ENCODE measurements around the gene DPH2. TPM values are rescaled to one million over a fixed set of nuclear protein-coding genes. Genes with fewer than 3 reads are reported as not detected.

The DPH2 gene
- polyA plus RNA-seq, 1 donor, result 19.9 TPM

DNA sequence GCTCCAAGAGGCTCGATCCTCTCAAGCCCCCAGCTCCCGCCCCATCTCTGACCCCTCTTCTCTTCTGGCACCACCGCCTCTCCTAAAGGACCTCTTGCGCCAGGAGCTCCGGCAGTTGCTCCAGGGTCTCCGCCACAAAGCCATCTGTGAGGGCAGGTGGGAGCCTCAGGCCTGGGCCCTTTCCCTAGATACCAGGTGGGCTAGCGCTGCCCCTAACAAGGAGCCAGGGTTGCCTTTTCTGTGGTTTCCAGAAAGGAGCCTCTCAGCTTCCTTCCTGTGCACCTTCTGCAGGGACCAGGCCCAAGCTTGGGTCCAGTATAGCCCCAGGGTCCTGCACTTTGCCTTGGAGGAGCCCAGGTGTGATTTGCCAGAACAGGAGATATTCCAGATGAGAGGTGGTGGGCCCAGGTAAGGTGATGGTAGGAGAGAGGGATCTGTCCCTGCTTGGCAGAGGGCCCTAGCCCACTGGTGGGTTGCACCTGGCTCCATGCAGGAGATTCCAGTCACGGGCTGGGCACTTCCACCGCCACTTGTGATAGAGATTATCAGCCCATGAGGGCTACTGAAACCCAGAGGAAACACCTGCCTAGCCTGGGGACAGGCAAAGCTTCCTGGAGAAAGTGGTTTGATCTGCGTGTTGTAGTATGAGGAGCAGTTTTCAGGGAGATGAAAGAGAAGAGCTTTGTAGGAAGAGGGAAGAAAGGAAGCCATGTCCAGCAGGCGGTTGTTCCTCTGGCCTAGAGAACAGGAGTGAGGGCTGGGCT, 22.6 kb downstream of the DPH2 start:
- 57% methylated on average over 1 of the region's 11 CpGs for WGBS (ENCODE audit: insufficient coverage, low lambda C conversion rate)
- peaks cover 48% of the 10 kb centered on the region for H3K4me1 ChIP-seq (ENCODE audit: control insufficient read depth, insufficient read depth, low read length)
- H3K36me3 ChIP-seq (ENCODE audit: control insufficient read depth, insufficient read depth, low read length), result no peaks in the 10 kb centered on the region
- H3K4me3 ChIP-seq (ENCODE audit: low read length), result peak overlapping the region; percentile 86
- peak overlapping the region; percentile 86 for H3K27ac ChIP-seq (ENCODE audit: low read length)
- peak in 1 of 2 donors; percentile 36 for DNase-seq
- no peaks in the 10 kb centered on the region for H3K27me3 ChIP-seq (ENCODE audit: control insufficient read depth, insufficient read depth, low read length)
- no peaks in the 10 kb centered on the region for H3K9me3 ChIP-seq (ENCODE audit: control insufficient read depth, low read depth, low read length)

DNA sequence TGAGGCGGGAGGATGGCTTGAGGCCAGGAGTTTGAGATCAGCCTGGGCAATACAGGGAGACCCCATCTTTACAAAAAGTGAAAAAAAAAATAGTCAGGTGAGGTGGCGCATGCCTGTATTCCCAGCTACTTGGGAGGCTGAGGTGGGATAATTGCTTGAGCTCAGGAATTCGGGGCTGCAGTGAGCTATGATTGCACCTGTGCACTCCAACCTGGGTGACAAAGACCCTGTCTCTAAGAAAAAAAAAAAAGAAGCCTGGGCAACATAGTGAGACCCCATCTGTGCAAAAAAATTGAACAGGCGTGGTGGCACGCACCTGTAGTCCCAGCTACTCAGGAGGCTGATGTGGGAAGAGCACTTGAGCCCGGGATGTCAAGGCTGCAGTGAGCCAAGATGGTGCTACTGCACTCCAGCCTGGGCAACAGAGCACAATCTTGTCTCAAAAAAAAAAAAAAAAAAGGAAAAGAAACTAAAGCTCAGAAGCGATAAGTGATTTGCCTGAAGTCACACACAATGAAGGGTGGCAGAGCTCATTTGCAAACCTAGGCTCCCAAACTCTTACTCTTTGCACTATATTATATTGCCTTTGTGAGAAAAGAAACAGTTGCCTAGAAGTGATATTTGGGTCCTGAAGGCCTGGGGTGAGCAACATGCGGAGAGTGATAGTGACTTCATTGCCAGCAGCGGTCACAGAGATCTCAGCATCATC, 23.6 kb downstream of the DPH2 start:
- Histone ChIP-seq H3K4me1 (ENCODE audit: control insufficient read depth, insufficient read depth, low read length) (peaks cover 49% of the 10 kb centered on the region), H3K36me3 (ENCODE audit: control insufficient read depth, insufficient read depth, low read length) (no peaks in the 10 kb centered on the region), H3K27me3 (ENCODE audit: control insufficient read depth, insufficient read depth, low read length) (no peaks in the 10 kb centered on the region), H3K9me3 (ENCODE audit: control insufficient read depth, low read depth, low read length) (no peaks in the 10 kb centered on the region), H3K27ac (ENCODE audit: low read length) (no peak overlapping the region), H3K4me3 (ENCODE audit: low read length) (no peak overlapping the region)
- no CpG with 5 or more reads among the region's 9 CpGs for whole genome bisulfite sequencing (ENCODE audit: insufficient coverage, low lambda C conversion rate)
- no peak for DNase-seq

DNA sequence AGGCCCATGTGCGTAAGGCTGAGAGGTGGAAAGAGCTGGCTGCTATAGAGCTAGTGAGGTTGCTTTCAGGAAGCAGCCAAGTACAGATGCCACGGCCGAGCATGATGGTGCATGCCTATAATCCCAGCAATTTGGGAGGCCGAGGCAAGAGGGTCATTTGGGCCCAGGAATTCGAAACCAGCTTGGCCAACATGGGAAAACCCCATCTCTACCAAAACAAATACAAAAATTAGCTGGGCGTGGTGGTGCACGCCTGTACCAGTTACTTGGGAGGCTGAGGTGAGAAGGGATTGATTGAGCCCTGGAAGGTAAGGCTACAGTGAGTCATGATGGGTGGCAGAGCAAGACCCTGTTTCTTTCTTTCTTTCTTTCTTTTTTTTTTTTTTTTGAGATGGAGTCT, 24.3 kb downstream of the DPH2 start:
- WGBS (ENCODE audit: insufficient coverage, low lambda C conversion rate), result 100% methylated on average over 1 of the region's 7 CpGs
- Histone ChIP-seq H3K4me1 (ENCODE audit: control insufficient read depth, insufficient read depth, low read length) (peaks cover 49% of the 10 kb centered on the region), H3K36me3 (ENCODE audit: control insufficient read depth, insufficient read depth, low read length) (no peaks in the 10 kb centered on the region), H3K4me3 (ENCODE audit: low read length) (no peak overlapping the region), H3K27ac (ENCODE audit: low read length) (no peak overlapping the region), H3K27me3 (ENCODE audit: control insufficient read depth, insufficient read depth, low read length) (no peaks in the 10 kb centered on the region), H3K9me3 (ENCODE audit: control insufficient read depth, low read depth, low read length) (no peaks in the 10 kb centered on the region)
- DNase-seq, result no peak

DNA sequence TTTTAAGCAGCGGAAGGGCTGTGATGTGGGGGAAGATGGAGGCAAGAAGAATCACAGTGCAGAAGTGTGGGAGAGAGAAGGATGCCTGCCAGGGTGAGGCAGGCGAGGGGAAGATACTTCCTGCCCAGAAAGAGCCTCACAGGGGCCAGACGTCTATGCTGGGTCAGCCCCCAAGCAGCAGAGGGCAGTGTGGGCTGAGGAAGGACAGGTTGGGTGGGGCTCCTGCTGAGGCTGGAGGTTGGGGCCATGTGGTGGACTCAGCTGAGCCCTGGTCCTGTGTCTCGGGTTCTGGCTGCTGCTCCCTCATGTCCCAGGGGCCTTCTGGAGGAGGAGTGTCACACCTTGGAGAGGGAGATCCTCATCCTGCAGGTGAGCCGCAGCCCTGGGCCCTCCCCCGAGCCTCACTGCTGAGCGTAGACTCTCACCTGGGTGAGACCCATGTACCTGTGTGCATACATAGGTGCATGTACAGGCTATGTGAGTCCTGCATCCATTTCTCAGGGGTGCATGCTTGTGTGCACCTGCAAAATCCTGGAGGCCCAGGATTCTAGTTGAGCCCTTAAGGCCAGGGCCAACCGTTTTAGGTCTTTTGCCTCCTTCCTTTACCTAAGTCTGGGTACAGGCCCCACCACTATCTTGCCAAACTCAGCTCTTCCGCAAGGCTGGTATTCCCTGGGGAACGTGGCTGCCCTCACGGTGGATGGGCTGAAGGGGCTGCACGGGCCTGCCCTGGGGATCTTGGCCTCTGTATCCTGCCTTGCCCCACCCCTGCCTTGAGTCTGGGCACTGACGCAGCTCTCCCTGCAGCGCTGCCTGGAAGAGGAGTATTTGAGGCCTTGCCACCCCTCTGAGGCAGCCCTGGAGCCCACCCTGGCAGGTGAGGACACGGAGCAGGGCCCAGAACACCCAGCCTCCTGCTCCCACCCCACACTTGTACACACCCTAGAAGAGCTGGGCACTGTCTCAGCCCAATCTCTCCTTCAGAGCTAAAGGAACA, 25.3 kb downstream of the DPH2 start:
- WGBS (ENCODE audit: insufficient coverage, low lambda C conversion rate), result no CpG with 5 or more reads among the region's 15 CpGs
- DNase-seq, result peak; percentile 62 to 68
- H3K4me3 ChIP-seq (ENCODE audit: low read length), result no peak overlapping the region

GRCh38 chr1:43995984-43996732, 26.3 kb downstream of the DPH2 start:
- no peak for DNase-seq
- 65% methylated on average over 4 of the region's 21 CpGs for WGBS (ENCODE audit: insufficient coverage, low lambda C conversion rate)
- Histone ChIP-seq H3K9me3 (ENCODE audit: control insufficient read depth, low read depth, low read length) (no peaks in the 10 kb centered on the region), H3K4me3 (ENCODE audit: low read length) (no peak overlapping the region), H3K4me1 (ENCODE audit: control insufficient read depth, insufficient read depth, low read length) (peaks cover 40% of the 10 kb centered on the region), H3K36me3 (ENCODE audit: control insufficient read depth, insufficient read depth, low read length) (no peaks in the 10 kb centered on the region), H3K27ac (ENCODE audit: low read length) (peak overlapping the region; percentile 62), H3K27me3 (ENCODE audit: control insufficient read depth, insufficient read depth, low read length) (no peaks in the 10 kb centered on the region)

More for the DNA sequence above, 25.3 kb downstream of the DPH2 start:
- H3K27me3 ChIP-seq (ENCODE audit: control insufficient read depth, insufficient read depth, low read length), result no peaks in the 10 kb centered on the region
- no peak overlapping the region for H3K27ac ChIP-seq (ENCODE audit: low read length)
- H3K9me3 ChIP-seq (ENCODE audit: control insufficient read depth, low read depth, low read length), result no peaks in the 10 kb centered on the region
- H3K36me3 ChIP-seq (ENCODE audit: control insufficient read depth, insufficient read depth, low read length), result no peaks in the 10 kb centered on the region
- H3K4me1 ChIP-seq (ENCODE audit: control insufficient read depth, insufficient read depth, low read length), result peaks cover 49% of the 10 kb centered on the region

DNA sequence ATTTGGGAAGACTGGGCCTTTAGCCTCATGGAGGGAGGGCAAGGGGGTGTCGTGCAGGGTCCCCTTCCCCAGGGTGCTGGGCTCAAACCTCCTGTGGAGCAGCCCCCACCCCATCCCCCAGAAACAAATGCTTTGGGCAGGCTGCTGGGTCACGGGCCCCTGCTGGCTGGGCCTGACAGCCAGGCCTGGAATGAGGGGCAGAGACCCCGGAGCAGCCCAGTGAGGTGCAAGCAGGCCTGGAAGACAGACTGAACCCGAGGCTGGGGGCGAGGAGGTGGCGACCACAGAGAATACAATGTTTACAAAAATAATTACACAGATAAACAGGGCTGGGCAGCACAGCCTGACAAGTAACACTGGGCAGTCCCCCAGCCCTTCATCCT, 26.9 kb downstream of the DPH2 start:
- no CpG with 5 or more reads among the region's 6 CpGs for WGBS (ENCODE audit: insufficient coverage, low lambda C conversion rate)
- Histone ChIP-seq H3K4me1 (ENCODE audit: control insufficient read depth, insufficient read depth, low read length) (peaks cover 38% of the 10 kb centered on the region), H3K4me3 (ENCODE audit: low read length) (no peak overlapping the region), H3K27me3 (ENCODE audit: control insufficient read depth, insufficient read depth, low read length) (no peaks in the 10 kb centered on the region), H3K36me3 (ENCODE audit: control insufficient read depth, insufficient read depth, low read length) (no peaks in the 10 kb centered on the region), H3K27ac (ENCODE audit: low read length) (peak overlapping the region; percentile 62), H3K9me3 (ENCODE audit: control insufficient read depth, low read depth, low read length) (no peaks in the 10 kb centered on the region)
- DNase-seq, result no peak

DNA sequence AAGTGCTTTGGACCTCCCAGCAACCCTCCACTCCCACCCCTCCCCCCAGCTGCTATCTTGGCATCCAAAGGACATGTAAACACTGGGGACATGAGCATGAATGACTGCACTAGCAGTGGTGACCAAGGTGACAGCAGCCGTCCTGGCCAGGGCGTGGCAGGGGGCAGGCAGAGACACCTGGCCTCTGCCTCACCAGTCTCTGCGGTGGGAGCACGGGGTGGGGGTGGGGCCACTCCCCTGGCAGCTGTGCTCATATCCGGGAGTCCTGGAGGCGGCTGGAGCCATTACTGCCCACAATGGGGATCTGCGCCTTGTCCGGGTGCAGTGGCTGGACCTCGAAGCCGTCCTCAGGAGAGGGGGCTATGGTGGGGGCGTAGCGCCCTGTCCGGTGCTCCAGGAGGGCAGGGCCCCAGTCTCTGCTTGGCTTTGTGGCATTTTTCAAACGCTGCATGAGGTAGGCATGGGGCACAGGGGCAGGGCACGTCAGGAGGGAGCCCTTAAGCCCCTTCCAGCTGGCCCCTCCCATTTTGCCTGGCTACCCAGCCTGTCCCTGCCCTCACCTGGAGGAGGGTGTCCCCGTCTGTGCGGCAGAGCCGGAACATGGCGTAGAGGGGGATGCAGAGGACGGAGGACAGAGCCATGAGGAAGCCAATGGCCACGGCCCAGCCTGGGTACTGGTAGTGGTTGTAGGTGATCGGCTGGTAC, 27.6 kb downstream of the DPH2 start:
- peaks cover 34% of the 10 kb centered on the region for H3K4me1 ChIP-seq (ENCODE audit: control insufficient read depth, insufficient read depth, low read length)
- no peaks in the 10 kb centered on the region for H3K36me3 ChIP-seq (ENCODE audit: control insufficient read depth, insufficient read depth, low read length)
- H3K9me3 ChIP-seq (ENCODE audit: control insufficient read depth, low read depth, low read length), result no peaks in the 10 kb centered on the region
- peak overlapping the region; percentile 33 for H3K4me3 ChIP-seq (ENCODE audit: low read length)
- peak; percentile 69 to 76 for DNase-seq
- H3K27ac ChIP-seq (ENCODE audit: low read length), result peak overlapping the region; percentile 62
- no peaks in the 10 kb centered on the region for H3K27me3 ChIP-seq (ENCODE audit: control insufficient read depth, insufficient read depth, low read length)
- WGBS (ENCODE audit: insufficient coverage, low lambda C conversion rate), result no CpG with 5 or more reads among the region's 22 CpGs

GRCh38 chr1:43998000-43998378, 28.2 kb downstream of the DPH2 start:
- no peaks in the 10 kb centered on the region for H3K27me3 ChIP-seq (ENCODE audit: control insufficient read depth, insufficient read depth, low read length)
- peaks cover 30% of the 10 kb centered on the region for H3K4me1 ChIP-seq (ENCODE audit: control insufficient read depth, insufficient read depth, low read length)
- H3K27ac ChIP-seq (ENCODE audit: low read length), result peak overlapping the region; percentile 62
- no CpG with 5 or more reads among the region's 11 CpGs for WGBS (ENCODE audit: insufficient coverage, low lambda C conversion rate)
- no peak for DNase-seq
- peak overlapping the region; percentile 33 for H3K4me3 ChIP-seq (ENCODE audit: low read length)
- no peaks in the 10 kb centered on the region for H3K9me3 ChIP-seq (ENCODE audit: control insufficient read depth, low read depth, low read length)
- H3K36me3 ChIP-seq (ENCODE audit: control insufficient read depth, insufficient read depth, low read length), result no peaks in the 10 kb centered on the region

DNA sequence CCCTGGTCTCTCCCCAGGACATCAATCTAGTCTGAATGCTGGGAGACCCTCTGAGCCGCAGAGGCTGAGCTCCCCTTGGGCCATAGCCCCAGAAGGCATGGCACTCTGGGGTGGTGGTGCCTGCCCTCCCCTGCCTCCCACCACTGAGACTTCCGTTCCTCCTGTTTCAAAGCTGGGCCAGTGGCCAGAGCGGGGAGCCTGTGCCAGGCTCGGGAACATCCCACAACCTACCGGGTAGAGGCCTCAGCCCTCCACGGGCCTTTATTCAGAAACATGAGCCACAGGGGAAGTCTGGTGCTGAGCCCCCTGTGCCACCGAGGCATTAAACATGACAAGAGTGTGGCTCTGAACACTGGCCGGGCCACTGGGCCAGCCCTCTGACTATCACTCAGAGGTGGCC, 29.6 kb downstream of the DPH2 start:
- Histone ChIP-seq H3K27ac (ENCODE audit: low read length) (no peak overlapping the region), H3K27me3 (ENCODE audit: control insufficient read depth, insufficient read depth, low read length) (no peaks in the 10 kb centered on the region), H3K4me3 (ENCODE audit: low read length) (no peak overlapping the region), H3K4me1 (ENCODE audit: control insufficient read depth, insufficient read depth, low read length) (peaks cover 30% of the 10 kb centered on the region), H3K36me3 (ENCODE audit: control insufficient read depth, insufficient read depth, low read length) (no peaks in the 10 kb centered on the region), H3K9me3 (ENCODE audit: control insufficient read depth, low read depth, low read length) (no peaks in the 10 kb centered on the region)
- WGBS (ENCODE audit: insufficient coverage, low lambda C conversion rate), result no CpG with 5 or more reads among the region's 8 CpGs
- no peak for DNase-seq

All from large intestine (tissue), 3 donors.